Activated CD8-positive, alpha-beta memory T cell treated with anti-CD3 and anti-CD28 coated beads for 36 hours (primary cell): ENCODE data around the gene CKLF. TPM values are rescaled to one million over a fixed set of nuclear protein-coding genes. Genes with fewer than 3 reads are reported as not detected.
"Not testable (repeated sequence)": the region's sequence is repeated elsewhere in the genome, so short reads cannot be mapped to it uniquely, and the experiment has no call there.

Experiments used
- CTCF ChIA-PET: fragments of 350-600 bp; sonication (Branson Sonifier 250); formaldehyde crosslinking; loops from one replicate; lab custom pipeline; 2021; ENCODE audit warnings: antibody characterized with exemption; lab: Charles Lee
- POLR2A ChIA-PET: fragments of 350-600 bp; sonication (Branson Sonifier 250); formaldehyde crosslinking; loops from one replicate; lab custom pipeline; 2021; ENCODE audit warnings: antibody characterized with exemption; lab: Charles Lee
- total RNA-seq, 2 experiments: library from RNA; stranded (reverse); gene quantifications; one replicate each; pipeline ENCODE4 v1.2.3, GENCODE V29; 2021

The CKLF gene
- total RNA-seq, 2 experiments from 2014 or later, result 134 to 148 TPM

- CTCF ChIA-PET, result interaction anchor here (1.3 to 2.2 kb wide), 3 partner anchors 10 to 277 kb away, joined by 3 to 11 read pairs (median 8); partner anchors contain the start of gene NAE1
Observed at GRCh38 chr16:66553223-66553622, 847 bp downstream of the CKLF start.

GRCh38 chr16:66554021-66554420, 1.6 kb downstream of the CKLF start:
- ChIA-PET POLR2A (interaction anchor here (0.7 kb wide), 1 partner anchor 32 kb away, joined by 3 read pairs; no protein-coding TSS in a partner anchor), CTCF (interaction anchor here (1.3 to 2.2 kb wide), 2 partner anchors 9 to 277 kb away, joined by 3 to 11 read pairs; partner anchors contain the start of gene NAE1)

More at GRCh38 chr16:66553223-66553622, 847 bp downstream of the CKLF start:
- POLR2A ChIA-PET, result interaction anchor here (0.6 to 2.3 kb wide), 4 partner anchors 10 to 328 kb away, joined by 3 to 14 read pairs (median 6); no protein-coding TSS in a partner anchor

- CTCF ChIA-PET, result interaction anchor here (1.3 to 2.2 kb wide), 2 partner anchors 9 to 276 kb away, joined by 3 to 11 read pairs; partner anchors contain the start of gene NAE1
Observed at GRCh38 chr16:66554495-66554894, 2.1 kb downstream of the CKLF start.

GRCh38 chr16:66560107-66560506, 7.7 kb downstream of the CKLF start:
- ChIA-PET POLR2A (interaction anchor here (0.8 kb wide), 1 partner anchor 38 kb away, joined by 5 read pairs; no protein-coding TSS in a partner anchor), CTCF (interaction anchor here (0.6 kb wide), 1 partner anchor 203 kb away, joined by 3 read pairs; no protein-coding TSS in a partner anchor)

More at GRCh38 chr16:66554495-66554894, 2.1 kb downstream of the CKLF start:
- POLR2A ChIA-PET, result interaction anchor here (0.7 kb wide), 1 partner anchor 32 kb away, joined by 3 read pairs; no protein-coding TSS in a partner anchor

- CTCF ChIA-PET, result interaction anchor here (3.5 to 4.1 kb wide), 3 partner anchors 39 to 47 kb away, joined by 14 to 32 read pairs (median 18); partner anchors contain the start of gene CMTM3
- POLR2A ChIA-PET, result no interaction called here
Observed at GRCh38 chr16:66561381-66562080, 9.2 kb downstream of the CKLF start.

GRCh38 chr16:66562409-66562808, 10.0 kb downstream of the CKLF start:
- ChIA-PET POLR2A (interaction anchor here (1.2 kb wide), 1 partner anchor 10 kb away, joined by 6 read pairs; the partner anchor contains the start of gene CKLF), CTCF (interaction anchor here (1.0 to 4.1 kb wide), 7 partner anchors 8 to 46 kb away, joined by 3 to 32 read pairs (median 11); partner anchors contain the start of genes CKLF and CMTM3)

GRCh38 chr16:66562986-66563385, 10.6 kb downstream of the CKLF start:
- CTCF ChIA-PET, result interaction anchor here (1.0 to 4.1 kb wide), 10 partner anchors 9 to 156 kb away, joined by 3 to 32 read pairs (median 8); partner anchors contain the start of genes CKLF and CMTM3
- POLR2A ChIA-PET, result interaction anchor here (1.0 to 1.7 kb wide), 4 partner anchors 11 to 46 kb away, joined by 3 to 7 read pairs (median 5); partner anchors contain the start of gene CKLF

GRCh38 chr16:66563574-66564334, 11.4 kb downstream of the CKLF start:
- ChIA-PET CTCF (interaction anchor here (0.5 to 4.1 kb wide), 12 partner anchors 9 to 157 kb away, joined by 3 to 32 read pairs (median 6); partner anchors contain the start of genes CKLF, CMTM2 and CMTM3), POLR2A (interaction anchor here (0.7 to 1.7 kb wide), 10 partner anchors 12 to 48 kb away, joined by 3 to 7 read pairs (median 3); partner anchors contain the start of genes CKLF, CMTM2 and CMTM3)

GRCh38 chr16:66566051-66566901, 13.9 kb downstream of the CKLF start, which contains the start of gene CMTM1:
Gene CMTM1 (plus strand): TSS chr16:66566439. CDS start chr16:66566514, 75 bp downstream.
- ChIA-PET POLR2A (no interaction called here), CTCF (no interaction called here)

- POLR2A ChIA-PET, CTCF ChIA-PET: not testable (repeated sequence)
Observed at GRCh38 chr16:66567270-66567669, 14.9 kb downstream of the CKLF start.

- POLR2A ChIA-PET, result no interaction called here
- CTCF ChIA-PET, result no interaction called here
Observed at GRCh38 chr16:66568355-66568754, 16.0 kb downstream of the CKLF start.

GRCh38 chr16:66569131-66569530, 16.8 kb downstream of the CKLF start:
- POLR2A ChIA-PET, result no interaction called here

GRCh38 chr16:66569827-66570405, 17.5 kb downstream of the CKLF start:
- ChIA-PET CTCF (no interaction called here), POLR2A (no interaction called here)

More at GRCh38 chr16:66569131-66569530, 16.8 kb downstream of the CKLF start:
- CTCF ChIA-PET, result no interaction called here

GRCh38 chr16:66572356-66572755, 20.0 kb downstream of the CKLF start:
- ChIA-PET POLR2A (no interaction called here), CTCF (interaction anchor here (1.2 kb wide), 1 partner anchor 9 kb away, joined by 5 read pairs; no protein-coding TSS in a partner anchor)

GRCh38 chr16:66574081-66574480, 21.7 kb downstream of the CKLF start:
- ChIA-PET CTCF (interaction anchor here (1.4 kb wide), 1 partner anchor 34 kb away, joined by 4 read pairs; no protein-coding TSS in a partner anchor), POLR2A (no interaction called here)

GRCh38 chr16:66574531-66574930, 22.2 kb downstream of the CKLF start:
- CTCF ChIA-PET, result interaction anchor here (1.4 to 1.8 kb wide), 2 partner anchors 15 to 34 kb away, joined by 4 to 7 read pairs; no protein-coding TSS in a partner anchor
- POLR2A ChIA-PET, result no interaction called here

- POLR2A ChIA-PET, result no interaction called here
- CTCF ChIA-PET, result interaction anchor here (1.8 kb wide), 1 partner anchor 15 kb away, joined by 7 read pairs; no protein-coding TSS in a partner anchor
Observed at GRCh38 chr16:66575060-66575459, 22.7 kb downstream of the CKLF start.
